ENCODE results near the gene FBL. TPM values are rescaled to one million over a fixed set of nuclear protein-coding genes. Genes with fewer than 3 reads are reported as not detected.

Gene FBL
- total RNA-seq, 1 experiment from 2014 or later, result 502 TPM

- POLR2A ChIA-PET, result interaction anchor here (0.6 kb wide), 1 partner anchor 11 kb away, joined by 3 read pairs; no protein-coding TSS in a partner anchor
- no peak overlapping the region for H3K4me3 Mint-ChIP-seq (ENCODE audit: unreplicated experiment)
- CTCF ChIA-PET, result interaction anchor here (1.7 kb wide), 1 partner anchor 104 kb away, joined by 6 read pairs; the partner anchor contains the start of gene PSMC4
- H3K36me3 Mint-ChIP-seq (ENCODE audit: insufficient read depth, unreplicated experiment), result no peaks in the 10 kb centered on the region
- BruUV-seq (replicated peaks), result no TSS peak
- H3K27ac Mint-ChIP-seq (ENCODE audit: low read depth, unreplicated experiment), result no peak overlapping the region
- intact Hi-C loops (cut with micrococcal nuclease), result no loop called here
- H3K27me3 Mint-ChIP-seq (ENCODE audit: insufficient read depth, unreplicated experiment), result peaks cover 14% of the 10 kb centered on the region
- H3K4me1 Mint-ChIP-seq (ENCODE audit: insufficient read depth, unreplicated experiment), result no peaks in the 10 kb centered on the region
- no peaks in the 10 kb centered on the region for H3K9me3 Mint-ChIP-seq (ENCODE audit: unreplicated experiment)
- TF ChIP-seq CTCF (IDR thresholded peaks at IDR 0.05; ENCODE audit: unreplicated experiment), result no peak
- no peak for DNase-seq (ENCODE audit: unreplicated experiment)
These were observed 19.8 kb upstream of the FBL start for GRCh38 chr19:39865953-39866352.

- no peak for TF ChIP-seq CTCF (IDR thresholded peaks at IDR 0.05; ENCODE audit: unreplicated experiment)
- Mint-ChIP-seq H3K9me3 (ENCODE audit: unreplicated experiment) (no peaks in the 10 kb centered on the region), H3K4me3 (ENCODE audit: unreplicated experiment) (no peak overlapping the region), H3K36me3 (ENCODE audit: insufficient read depth, unreplicated experiment) (no peaks in the 10 kb centered on the region), H3K27ac (ENCODE audit: low read depth, unreplicated experiment) (no peak overlapping the region), H3K4me1 (ENCODE audit: insufficient read depth, unreplicated experiment) (no peaks in the 10 kb centered on the region), H3K27me3 (ENCODE audit: insufficient read depth, unreplicated experiment) (peaks cover 14% of the 10 kb centered on the region)
- no peak for DNase-seq (ENCODE audit: unreplicated experiment)
- BruUV-seq (replicated peaks), result no TSS peak
- ChIA-PET CTCF (interaction anchor here (1.7 kb wide), 1 partner anchor 105 kb away, joined by 6 read pairs; the partner anchor contains the start of gene PSMC4), POLR2A (no interaction called here)
- intact Hi-C loops (cut with micrococcal nuclease), result no loop called here
These were observed 19.0 kb upstream of the FBL start for GRCh38 chr19:39865186-39865585.

- H3K4me1 Mint-ChIP-seq (ENCODE audit: insufficient read depth, unreplicated experiment), result no peaks in the 10 kb centered on the region
- no peak overlapping the region for H3K27ac Mint-ChIP-seq (ENCODE audit: low read depth, unreplicated experiment)
- H3K27me3 Mint-ChIP-seq (ENCODE audit: insufficient read depth, unreplicated experiment), result peaks cover 14% of the 10 kb centered on the region
- CTCF ChIA-PET, result no interaction called here
- H3K9me3 Mint-ChIP-seq (ENCODE audit: unreplicated experiment), result no peaks in the 10 kb centered on the region
- TF ChIP-seq CTCF (IDR thresholded peaks at IDR 0.05; ENCODE audit: unreplicated experiment), result no peak
- no peak overlapping the region for H3K4me3 Mint-ChIP-seq (ENCODE audit: unreplicated experiment)
- DNase-seq (ENCODE audit: unreplicated experiment), result no peak
- intact Hi-C loops (cut with micrococcal nuclease), result no loop called here
- H3K36me3 Mint-ChIP-seq (ENCODE audit: insufficient read depth, unreplicated experiment), result no peaks in the 10 kb centered on the region
- POLR2A ChIA-PET, result no interaction called here
- BruUV-seq (replicated peaks), result no TSS peak
These were observed 17.9 kb upstream of the FBL start for GRCh38 chr19:39864118-39864517.

- H3K9me3 Mint-ChIP-seq (ENCODE audit: unreplicated experiment), result no peaks in the 10 kb centered on the region
- intact Hi-C loops (cut with micrococcal nuclease), result no loop called here
- H3K36me3 Mint-ChIP-seq (ENCODE audit: insufficient read depth, unreplicated experiment), result no peaks in the 10 kb centered on the region
- H3K27ac Mint-ChIP-seq (ENCODE audit: low read depth, unreplicated experiment), result no peak overlapping the region
- H3K4me1 Mint-ChIP-seq (ENCODE audit: insufficient read depth, unreplicated experiment), result no peaks in the 10 kb centered on the region
- H3K27me3 Mint-ChIP-seq (ENCODE audit: insufficient read depth, unreplicated experiment), result peaks cover 24% of the 10 kb centered on the region
- no peak overlapping the region for H3K4me3 Mint-ChIP-seq (ENCODE audit: unreplicated experiment)
- no peak for DNase-seq (ENCODE audit: unreplicated experiment)
- CTCF ChIA-PET, result no interaction called here
- POLR2A ChIA-PET, result no interaction called here
- TF ChIP-seq CTCF (IDR thresholded peaks at IDR 0.05; ENCODE audit: unreplicated experiment), result no peak
- no TSS peak for BruUV-seq (replicated peaks)
These were observed 12.4 kb upstream of the FBL start for GRCh38 chr19:39858541-39858940.

Data from MCF 10A (cell line).